ENCODE measurements around the gene TMOD3.
A peak's percentile ranks its signal among the peaks of the same experiment; 100 is the strongest.
"Not testable (repeated sequence)": the region's sequence is repeated elsewhere in the genome, so short reads cannot be mapped to it uniquely, and the experiment has no call there.

TMOD3 gene

GRCh38 chr15:51829376-51830275 is at the start of gene TMOD3:
TSS of gene TMOD3 (plus strand) at chr15:51829653. CDS start at chr15:51862885, 33,232 bp downstream.
- DNase-seq (ENCODE audit: low spot score in 2 of 2), result peak; percentile 92 to 97
- peaks cover 9% of the 10 kb centered on the region for H3K36me3 Mint-ChIP-seq
- H3K4me3 Mint-ChIP-seq, result peak within 1 kb of the TSS; percentile 93
- no peaks in the 10 kb centered on the region for H3K9me3 Mint-ChIP-seq
- peak within 1 kb of the TSS; percentile 95 for H3K27ac Mint-ChIP-seq
- H3K4me1 Mint-ChIP-seq, result peaks cover 43% of the 10 kb centered on the region
- peak; percentile 88 for ATAC-seq

GRCh38 chr15:51780636-51781035 is 48.8 kb upstream of the TMOD3 start:
- peaks cover 9% of the 10 kb centered on the region for H3K4me1 Mint-ChIP-seq

GRCh38 chr15:51781506-51781905 is 47.9 kb upstream of the TMOD3 start:
- H3K36me3 Mint-ChIP-seq, result peaks cover 21% of the 10 kb centered on the region
- no peak overlapping the region for H3K27ac Mint-ChIP-seq
- no peaks in the 10 kb centered on the region for H3K9me3 Mint-ChIP-seq
- DNase-seq (ENCODE audit: low spot score in 2 of 2) (no peak), ATAC-seq (peak; percentile 40)
- H3K4me3 Mint-ChIP-seq, result no peak overlapping the region
- peaks cover 4% of the 10 kb centered on the region for H3K4me1 Mint-ChIP-seq

More at GRCh38 chr15:51780636-51781035, 48.8 kb upstream of the TMOD3 start:
- Mint-ChIP-seq H3K9me3 (no peaks in the 10 kb centered on the region), H3K4me3 (no peak overlapping the region), H3K27ac (no peak overlapping the region), H3K36me3 (peaks cover 28% of the 10 kb centered on the region)
- ATAC-seq (no peak), DNase-seq (ENCODE audit: low spot score in 2 of 2) (no peak)

GRCh38 chr15:51782357-51782896 is 47.0 kb upstream of the TMOD3 start:
- peaks cover 21% of the 10 kb centered on the region for H3K36me3 Mint-ChIP-seq
- ATAC-seq (no peak), DNase-seq (ENCODE audit: low spot score in 2 of 2) (no peak)
- H3K27ac Mint-ChIP-seq, result no peak overlapping the region
- H3K4me3 Mint-ChIP-seq, result no peak overlapping the region
- H3K4me1 Mint-ChIP-seq, result peaks cover 4% of the 10 kb centered on the region
- H3K9me3 Mint-ChIP-seq, result no peaks in the 10 kb centered on the region

- Mint-ChIP-seq H3K9me3 (no peaks in the 10 kb centered on the region), H3K4me3 (no peak overlapping the region), H3K27ac (no peak overlapping the region), H3K36me3 (peaks cover 20% of the 10 kb centered on the region), H3K4me1 (peaks cover 4% of the 10 kb centered on the region)
- DNase-seq (ENCODE audit: low spot score in 2 of 2), result no peak
- no peak for ATAC-seq
These were observed 45.5 kb upstream of the TMOD3 start for GRCh38 chr15:51783967-51784366.

GRCh38 chr15:51787130-51787529 is 42.3 kb upstream of the TMOD3 start:
- H3K27ac Mint-ChIP-seq; H3K9me3 Mint-ChIP-seq; DNase-seq (ENCODE audit: low spot score in 2 of 2); H3K4me3 Mint-ChIP-seq; ATAC-seq; H3K4me1 Mint-ChIP-seq: not testable (repeated sequence)
- peaks cover 14% of the 10 kb centered on the region for H3K36me3 Mint-ChIP-seq

- not testable (repeated sequence) for H3K27ac Mint-ChIP-seq; DNase-seq (ENCODE audit: low spot score in 2 of 2); H3K9me3 Mint-ChIP-seq; H3K4me3 Mint-ChIP-seq; ATAC-seq; H3K36me3 Mint-ChIP-seq; H3K4me1 Mint-ChIP-seq
These were observed 37.0 kb upstream of the TMOD3 start for GRCh38 chr15:51792474-51792873.

GRCh38 chr15:51793521-51794305 is 35.7 kb upstream of the TMOD3 start:
- Mint-ChIP-seq H3K36me3 (peaks cover under 1% of the 10 kb centered on the region), H3K27ac (no peak overlapping the region), H3K4me1 (no peaks in the 10 kb centered on the region), H3K4me3 (no peak overlapping the region), H3K9me3 (no peaks in the 10 kb centered on the region)
- no peak for ATAC-seq
- DNase-seq (ENCODE audit: low spot score in 2 of 2), result no peak

- DNase-seq (ENCODE audit: low spot score in 2 of 2) (no peak), ATAC-seq (no peak)
- Mint-ChIP-seq H3K4me1 (no peaks in the 10 kb centered on the region), H3K9me3 (no peaks in the 10 kb centered on the region), H3K36me3 (peaks cover 16% of the 10 kb centered on the region), H3K27ac (no peak overlapping the region), H3K4me3 (no peak overlapping the region)
These were observed 32.5 kb upstream of the TMOD3 start for GRCh38 chr15:51796847-51797401.

GRCh38 chr15:51798281-51798680 is 31.2 kb upstream of the TMOD3 start:
- no peaks in the 10 kb centered on the region for H3K4me1 Mint-ChIP-seq
- no peak overlapping the region for H3K27ac Mint-ChIP-seq
- no peaks in the 10 kb centered on the region for H3K9me3 Mint-ChIP-seq
- ATAC-seq (no peak), DNase-seq (ENCODE audit: low spot score in 2 of 2) (no peak)
- H3K36me3 Mint-ChIP-seq, result peaks cover 19% of the 10 kb centered on the region
- H3K4me3 Mint-ChIP-seq, result no peak overlapping the region

GRCh38 chr15:51799282-51800252 is 29.9 kb upstream of the TMOD3 start:
- DNase-seq (ENCODE audit: low spot score in 2 of 2), result no peak
- Mint-ChIP-seq H3K36me3 (peaks cover 24% of the 10 kb centered on the region), H3K27ac (peak overlapping the region; percentile 66), H3K9me3 (no peaks in the 10 kb centered on the region), H3K4me3 (no peak overlapping the region), H3K4me1 (no peaks in the 10 kb centered on the region)
- ATAC-seq, result no peak

GRCh38 chr15:51801391-51801835 is 28.0 kb upstream of the TMOD3 start:
- Mint-ChIP-seq H3K36me3 (peaks cover 24% of the 10 kb centered on the region), H3K27ac (no peak overlapping the region), H3K4me3 (no peak overlapping the region), H3K4me1 (no peaks in the 10 kb centered on the region), H3K9me3 (no peaks in the 10 kb centered on the region)
- DNase-seq (ENCODE audit: low spot score in 2 of 2) (no peak), ATAC-seq (no peak)

GRCh38 chr15:51802593-51802992 is 26.9 kb upstream of the TMOD3 start:
- ATAC-seq, result no peak
- H3K36me3 Mint-ChIP-seq, result peaks cover 30% of the 10 kb centered on the region
- H3K4me3 Mint-ChIP-seq, result no peak overlapping the region
- no peak overlapping the region for H3K27ac Mint-ChIP-seq
- DNase-seq (ENCODE audit: low spot score in 2 of 2), result no peak
- H3K4me1 Mint-ChIP-seq, result no peaks in the 10 kb centered on the region
- H3K9me3 Mint-ChIP-seq, result no peaks in the 10 kb centered on the region

- peaks cover 29% of the 10 kb centered on the region for H3K36me3 Mint-ChIP-seq
- no peaks in the 10 kb centered on the region for H3K4me1 Mint-ChIP-seq
- DNase-seq (ENCODE audit: low spot score in 2 of 2) (no peak), ATAC-seq (no peak)
- no peaks in the 10 kb centered on the region for H3K9me3 Mint-ChIP-seq
- H3K4me3 Mint-ChIP-seq, result no peak overlapping the region
- H3K27ac Mint-ChIP-seq, result no peak overlapping the region
These were observed 25.5 kb upstream of the TMOD3 start for GRCh38 chr15:51803965-51804364.
